ENCODE measurements around the gene DDAH1.

DDAH1 gene

GRCh38 chr1:85339089-85339488 lies 125.9 kb downstream of the DDAH1 start:
- in situ Hi-C loops (cut with HindIII; ENCODE audit: low sequenced_read_pairs) = no loop called here

- in situ Hi-C loops (cut with HindIII; ENCODE audit: low sequenced_read_pairs) = no loop called here
Measured at GRCh38 chr1:85334962-85335361, 130.0 kb downstream of the DDAH1 start.

GRCh38 chr1:85333186-85333585 lies 131.8 kb downstream of the DDAH1 start:
- in situ Hi-C loops (cut with HindIII; ENCODE audit: low sequenced_read_pairs) = no loop called here

GRCh38 chr1:85332575-85332974 lies 132.4 kb downstream of the DDAH1 start:
- in situ Hi-C loops (cut with HindIII; ENCODE audit: low sequenced_read_pairs) = no loop called here

GRCh38 chr1:85330711-85331290 lies 134.2 kb downstream of the DDAH1 start:
- in situ Hi-C loops (cut with HindIII; ENCODE audit: low sequenced_read_pairs) = no loop called here

- in situ Hi-C loops (cut with HindIII; ENCODE audit: low sequenced_read_pairs) = no loop called here
Measured at GRCh38 chr1:85330214-85330631, 134.7 kb downstream of the DDAH1 start.

GRCh38 chr1:85328713-85329397 lies 136.1 kb downstream of the DDAH1 start:
- in situ Hi-C loops (cut with HindIII; ENCODE audit: low sequenced_read_pairs) = loop anchor here (10.0 kb wide), 1 partner anchor 176 kb away; no protein-coding TSS in a partner anchor

GRCh38 chr1:85327759-85328158 lies 137.2 kb downstream of the DDAH1 start:
- in situ Hi-C loops (cut with HindIII; ENCODE audit: low sequenced_read_pairs) = loop anchor here (10.0 kb wide), 1 partner anchor 177 kb away; no protein-coding TSS in a partner anchor

GRCh38 chr1:85326851-85327250 lies 138.1 kb downstream of the DDAH1 start:
- in situ Hi-C loops (cut with HindIII; ENCODE audit: low sequenced_read_pairs) = loop anchor here (10.0 kb wide), 1 partner anchor 178 kb away; no protein-coding TSS in a partner anchor

GRCh38 chr1:85326336-85326735 lies 138.6 kb downstream of the DDAH1 start:
- in situ Hi-C loops (cut with HindIII; ENCODE audit: low sequenced_read_pairs) = loop anchor here (10.0 kb wide), 1 partner anchor 178 kb away; no protein-coding TSS in a partner anchor

GRCh38 chr1:85325920-85326319 lies 139.0 kb downstream of the DDAH1 start:
- in situ Hi-C loops (cut with HindIII; ENCODE audit: low sequenced_read_pairs) = loop anchor here (10.0 kb wide), 1 partner anchor 179 kb away; no protein-coding TSS in a partner anchor

GRCh38 chr1:85323770-85324169 lies 141.2 kb downstream of the DDAH1 start:
- in situ Hi-C loops (cut with HindIII; ENCODE audit: low sequenced_read_pairs) = loop anchor here (10.0 kb wide), 1 partner anchor 181 kb away; no protein-coding TSS in a partner anchor

GRCh38 chr1:85322655-85323054 lies 142.3 kb downstream of the DDAH1 start:
- in situ Hi-C loops (cut with HindIII; ENCODE audit: low sequenced_read_pairs) = loop anchor here (10.0 kb wide), 1 partner anchor 182 kb away; no protein-coding TSS in a partner anchor

GRCh38 chr1:85321237-85321964 lies 143.6 kb downstream of the DDAH1 start:
- in situ Hi-C loops (cut with HindIII; ENCODE audit: low sequenced_read_pairs) = loop anchor here (10.0 kb wide), 1 partner anchor 183 kb away; no protein-coding TSS in a partner anchor

- in situ Hi-C loops (cut with HindIII; ENCODE audit: low sequenced_read_pairs) = loop anchor here (10.0 kb wide), 1 partner anchor 184 kb away; no protein-coding TSS in a partner anchor
Measured at GRCh38 chr1:85320371-85321131, 144.4 kb downstream of the DDAH1 start.

GRCh38 chr1:85319931-85320330 lies 145.0 kb downstream of the DDAH1 start:
- in situ Hi-C loops (cut with HindIII; ENCODE audit: low sequenced_read_pairs) = loop anchor here (10.0 kb wide), 2 partner anchors 185 to 385 kb away; partner anchors contain the start of gene ZNHIT6

- in situ Hi-C loops (cut with HindIII; ENCODE audit: low sequenced_read_pairs) = loop anchor here (10.0 kb wide), 1 partner anchor 385 kb away; the partner anchor contains the start of gene ZNHIT6
Measured at GRCh38 chr1:85319491-85319890, 145.5 kb downstream of the DDAH1 start.

- in situ Hi-C loops (cut with HindIII; ENCODE audit: low sequenced_read_pairs) = loop anchor here (10.0 kb wide), 1 partner anchor 387 kb away; the partner anchor contains the start of gene ZNHIT6
Measured at GRCh38 chr1:85318217-85318616, 146.7 kb downstream of the DDAH1 start.

GRCh38 chr1:85317560-85317959 lies 147.4 kb downstream of the DDAH1 start:
- in situ Hi-C loops (cut with HindIII; ENCODE audit: low sequenced_read_pairs) = loop anchor here (10.0 kb wide), 1 partner anchor 387 kb away; the partner anchor contains the start of gene ZNHIT6

- in situ Hi-C loops (cut with HindIII; ENCODE audit: low sequenced_read_pairs) = loop anchor here (10.0 kb wide), 1 partner anchor 388 kb away; the partner anchor contains the start of gene ZNHIT6
Measured at GRCh38 chr1:85316321-85316720, 148.6 kb downstream of the DDAH1 start.
